KMS-11 (cell line): ENCODE data around the gene BZW2.

Experiments used
- H2AFZ ChIP-seq: fragments of 200-600 bp; sonication (generic); 2 replicates; pipeline ENCODE4 v1.6.1; 2016; ENCODE audit warnings: antibody characterized with exemption, mixed run types, low read depth
- H3K27ac ChIP-seq: fragments of 200-600 bp; sonication (generic); 2 replicates; pipeline ENCODE4 v1.6.1; 2016; ENCODE audit warnings: mild to moderate bottlenecking, mixed run types
- H3K27me3 ChIP-seq: fragments of 200-600 bp; sonication (generic); 2 replicates; pipeline ENCODE4 v1.6.1; 2017; ENCODE audit warnings: mild to moderate bottlenecking, low read depth, mixed run types, moderate library complexity; ENCODE audit not compliant: insufficient read depth
- H3K36me3 ChIP-seq: fragments of 200-600 bp; sonication (generic); 2 replicates; pipeline ENCODE4 v1.6.1; 2017; ENCODE audit warnings: mild to moderate bottlenecking, mixed run types; ENCODE audit not compliant: insufficient read depth
- H3K4me1 ChIP-seq: fragments of 200-600 bp; sonication (generic); 2 replicates; pipeline ENCODE4 v1.6.1; 2016; ENCODE audit warnings: mild to moderate bottlenecking, low read depth, mixed run types; ENCODE audit not compliant: poor library complexity, severe bottlenecking
- H3K4me2 ChIP-seq: fragments of 200-600 bp; sonication (generic); 2 replicates; pipeline ENCODE4 v1.7.0; 2016; ENCODE audit warnings: mild to moderate bottlenecking, mixed run types
- H3K4me3 ChIP-seq: fragments of 200-600 bp; sonication (generic); IDR thresholded peaks from 2 replicates; pipeline ENCODE4 v1.6.1; 2017; ENCODE audit warnings: low read depth, low read length, mixed read lengths; ENCODE audit not compliant: insufficient read depth
- H3K79me2 ChIP-seq: fragments of 200-600 bp; sonication (generic); 2 replicates; pipeline ENCODE4 v1.6.1; 2016; ENCODE audit warnings: low read depth, mixed run types; ENCODE audit not compliant: insufficient read depth
- H3K9ac ChIP-seq: fragments of 200-600 bp; sonication (generic); 2 replicates; pipeline ENCODE4 v1.6.1; 2016; ENCODE audit warnings: mild to moderate bottlenecking, mixed run types
- H4K20me1 ChIP-seq: fragments of 200-600 bp; sonication (generic); 2 replicates; pipeline ENCODE4 v1.6.1; 2016; ENCODE audit warnings: mild to moderate bottlenecking, mixed run types; ENCODE audit not compliant: insufficient read depth
- CTCF ChIP-seq: fragments of 200-600 bp; sonication (generic); conservative IDR thresholded peaks from 2 replicates; pipeline ENCODE4 v1.6.1; 2017; ENCODE audit warnings: low read depth, mild to moderate bottlenecking, antibody characterized with exemption, low read length, moderate library complexity, mixed read lengths

The BZW2 gene

GRCh38 chr7:16747102-16747501 is 101.1 kb downstream of the BZW2 start:
- no peak for TF ChIP-seq CTCF
- Histone ChIP-seq H3K79me2 (no peaks in the 10 kb centered on the region), H2AFZ (no peak overlapping the region), H3K4me3 (no peak overlapping the region), H3K4me1 (no peaks in the 10 kb centered on the region), H3K27me3 (no peaks in the 10 kb centered on the region), H3K27ac (no peak overlapping the region), H3K9ac (no peak overlapping the region), H4K20me1 (no peaks in the 10 kb centered on the region), H3K36me3 (no peaks in the 10 kb centered on the region), H3K4me2 (no peak overlapping the region)

GRCh38 chr7:16753102-16753931 is 107.3 kb downstream of the BZW2 start, which contains the start of gene TSPAN13:
TSS of gene TSPAN13 (plus strand) at chr7:16753755. CDS start at chr7:16753968, 213 bp downstream.
- no peak for TF ChIP-seq CTCF
- no peaks in the 10 kb centered on the region for H3K36me3 ChIP-seq
- H3K4me1 ChIP-seq = peaks cover 6% of the 10 kb centered on the region
- no peak within 1 kb of the TSS for H3K4me3 ChIP-seq
- peak within 1 kb of the TSS; percentile 92 for H2AFZ ChIP-seq
- H3K4me2 ChIP-seq = peak within 1 kb of the TSS; percentile 44
- no peaks in the 10 kb centered on the region for H3K79me2 ChIP-seq
- H3K27me3 ChIP-seq = no peaks in the 10 kb centered on the region
- no peak within 1 kb of the TSS for H3K27ac ChIP-seq
- H3K9ac ChIP-seq = peak within 1 kb of the TSS; percentile 52; the same call in 1 of the 2 replicates
- no peaks in the 10 kb centered on the region for H4K20me1 ChIP-seq

DNA sequence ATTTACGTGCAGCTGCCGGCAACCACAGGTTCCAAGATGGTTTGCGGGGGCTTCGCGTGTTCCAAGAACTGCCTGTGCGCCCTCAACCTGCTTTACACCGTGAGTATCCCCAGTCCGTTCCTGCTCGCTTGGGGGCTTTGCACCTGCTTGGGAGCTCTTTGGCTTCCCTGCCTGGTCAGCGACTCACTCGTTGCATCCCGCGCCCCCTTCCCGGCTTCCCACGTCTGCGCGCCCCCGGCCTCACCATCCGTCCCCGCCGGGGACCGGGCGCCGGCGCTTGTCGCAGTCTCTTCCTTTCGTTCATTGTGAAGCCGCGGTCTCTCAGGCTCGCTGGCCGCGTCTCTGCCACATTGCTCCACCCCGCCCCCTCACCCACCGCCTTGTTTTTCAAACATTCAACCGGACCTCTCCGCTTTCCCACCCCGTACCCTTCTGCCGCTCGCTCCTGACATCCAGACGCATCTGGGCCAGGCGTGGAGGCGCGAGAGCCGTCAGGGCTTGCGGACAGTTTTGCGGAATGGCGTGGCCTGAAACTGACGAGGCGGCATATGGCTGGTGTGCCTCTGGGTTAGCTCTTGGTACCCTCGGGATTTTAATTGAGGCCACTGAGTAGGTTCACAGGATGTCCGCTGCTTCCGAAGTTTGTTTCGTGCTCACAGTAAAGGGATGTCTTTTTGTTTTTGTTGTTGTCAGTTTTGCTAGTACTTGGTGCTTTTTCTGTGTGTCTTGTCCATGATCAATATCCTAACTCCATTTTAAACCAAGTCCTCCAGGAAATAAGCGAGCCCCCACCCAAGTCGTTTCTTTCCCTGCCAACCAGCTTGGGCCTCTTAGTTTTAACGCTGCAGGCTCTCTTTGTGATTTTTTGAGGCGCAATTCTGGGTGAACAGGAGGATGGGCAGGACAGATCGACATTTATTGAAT is 108.2 kb downstream of the BZW2 start:
- Histone ChIP-seq H2AFZ (peak overlapping the region; percentile 92), H3K36me3 (no peaks in the 10 kb centered on the region), H3K4me2 (peak overlapping the region; percentile 44; the same call in 1 of the 2 replicates), H3K4me3 (no peak overlapping the region), H3K9ac (peak overlapping the region; percentile 13; the same call in 1 of the 2 replicates), H3K79me2 (no peaks in the 10 kb centered on the region), H3K4me1 (peaks cover 6% of the 10 kb centered on the region), H4K20me1 (no peaks in the 10 kb centered on the region), H3K27me3 (no peaks in the 10 kb centered on the region), H3K27ac (no peak overlapping the region)
- TF ChIP-seq CTCF = no peak

DNA sequence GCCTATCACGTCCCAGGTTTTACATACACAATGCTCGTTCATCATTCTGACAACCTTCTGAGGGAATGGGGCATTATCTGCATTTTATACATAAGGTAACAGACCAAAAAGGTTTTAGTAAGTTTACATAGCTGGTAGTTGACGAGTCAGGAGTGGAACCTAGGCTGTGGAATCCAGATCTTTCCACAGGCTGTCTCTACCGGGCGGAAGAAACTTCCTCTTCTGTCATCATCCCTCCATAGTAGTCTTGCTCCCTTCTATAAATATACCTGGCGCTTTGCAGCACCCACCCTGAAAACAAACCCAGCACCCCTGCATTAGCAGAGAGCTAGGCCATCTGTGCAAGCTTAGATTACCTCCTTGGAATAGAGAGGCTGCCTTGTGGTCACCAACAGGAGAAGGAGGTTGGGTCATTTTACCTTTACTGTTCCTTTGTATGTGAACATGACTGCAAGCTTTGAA is 108.9 kb downstream of the BZW2 start:
- no peak for TF ChIP-seq CTCF
- Histone ChIP-seq H2AFZ (no peak overlapping the region), H3K27me3 (no peaks in the 10 kb centered on the region), H3K4me2 (no peak overlapping the region), H3K9ac (no peak overlapping the region), H3K36me3 (no peaks in the 10 kb centered on the region), H4K20me1 (no peaks in the 10 kb centered on the region), H3K79me2 (no peaks in the 10 kb centered on the region), H3K27ac (no peak overlapping the region), H3K4me3 (no peak overlapping the region), H3K4me1 (peaks cover 6% of the 10 kb centered on the region)
